Lung (tissue), 12 donors: ENCODE data around the gene CORO1A. TPM values are rescaled to one million over a fixed set of nuclear protein-coding genes. Genes with fewer than 3 reads are reported as not detected.

ENCODE experiments used
- ATAC-seq: fragments of 200-7000 bp; cut with Tn5 transposase; one replicate; pipeline ENCODE4 v1.9.1; 2020; ENCODE audit warnings: moderate number of reproducible peaks; ENCODE audit not compliant: insufficient read depth, low FRiP score
- DNase-seq, 3 donors: peaks; one replicate each; pipeline ENCODE4 v3.0.0-alpha.2; 2013 to 2017
- H3K27ac ChIP-seq, 2 donors: one replicate each; pipeline ENCODE4 v1.5.1; 2013; ENCODE audit warnings: mild to moderate bottlenecking in 2 of 2, moderate library complexity in 2 of 2, control low read depth in 1 of 2, inconsistent platforms in 1 of 2, low read depth in 1 of 2, low read length in 1 of 2
- H3K27me3 ChIP-seq, 3 donors: one replicate each; pipeline ENCODE4 v1.5.1; 2013; ENCODE audit warnings: low read length in 2 of 3; ENCODE audit not compliant: control insufficient read depth in 3 of 3, insufficient read depth in 3 of 3
- H3K36me3 ChIP-seq, 4 donors: one replicate each; pipeline ENCODE4 v1.5.1; 2013; ENCODE audit warnings: low read length in 4 of 4, mild to moderate bottlenecking in 1 of 4, moderate library complexity in 1 of 4; ENCODE audit not compliant: control insufficient read depth in 4 of 4, insufficient read depth in 4 of 4
- H3K4me1 ChIP-seq, 5 donors: one replicate each; pipeline ENCODE4 v1.5.1; 2013; ENCODE audit warnings: low read length in 5 of 5, mild to moderate bottlenecking in 2 of 5, moderate library complexity in 1 of 5; ENCODE audit not compliant: control insufficient read depth in 5 of 5, insufficient read depth in 5 of 5
- H3K4me3 ChIP-seq: one replicate; pipeline ENCODE4 v1.5.1; 2013; ENCODE audit warnings: mild to moderate bottlenecking, control low read depth, moderate library complexity
- H3K9ac ChIP-seq, 2 donors: one replicate each; pipeline ENCODE4 v1.5.1; 2013; ENCODE audit warnings: low read length in 2 of 2, control low read depth in 1 of 2; ENCODE audit not compliant: insufficient read depth in 1 of 2
- H3K9me3 ChIP-seq, 4 donors: one replicate each; pipeline ENCODE4 v1.5.1; 2013; ENCODE audit warnings: low read length in 3 of 4, mild to moderate bottlenecking in 1 of 4, moderate library complexity in 1 of 4; ENCODE audit not compliant: control insufficient read depth in 4 of 4, insufficient read depth in 3 of 4
- CTCF ChIP-seq: IDR thresholded peaks from 2 replicates; pipeline ENCODE4 v1.5.1; 2012; ENCODE audit warnings: mild to moderate bottlenecking; ENCODE audit errors: control extremely low read depth, extremely low read depth
- WGBS, 2 donors: extraction: QIAGEN DNeasy Blood & Tissue Kit; methylation state at CpG; one replicate each; pipeline ENCODE4 v1.1.7; 2013; 5-methylcytosine and 5-hydroxymethylcytosine counted together
- polyA plus RNA-seq, 2 donors: library from polyadenylated mRNA; stranded (reverse); fragments of 200-250 nt; gene quantifications; one replicate each; pipeline ENCODE4 v1.2.1, GENCODE V29; 2013
- total RNA-seq, 2 donors: library from RNA; depleted of rRNA in 1 of 2; stranded (reverse); fragments of >200 nt in 1 of 2; gene quantifications; one replicate each; pipeline ENCODE4 v1.2.1, GENCODE V29; 2014 to 2021
- donor health status: control.
- donor health status: control.
- donor health status: Bipolar disorder and iron deficiency.
- donor health status: healthy.
- donor health status: DM: yes; HTN: yes; CAD: no.

The CORO1A gene
- total and polyA plus RNA-seq, 4 donors: 41.8 to 419 (median 95.5) TPM

DNA sequence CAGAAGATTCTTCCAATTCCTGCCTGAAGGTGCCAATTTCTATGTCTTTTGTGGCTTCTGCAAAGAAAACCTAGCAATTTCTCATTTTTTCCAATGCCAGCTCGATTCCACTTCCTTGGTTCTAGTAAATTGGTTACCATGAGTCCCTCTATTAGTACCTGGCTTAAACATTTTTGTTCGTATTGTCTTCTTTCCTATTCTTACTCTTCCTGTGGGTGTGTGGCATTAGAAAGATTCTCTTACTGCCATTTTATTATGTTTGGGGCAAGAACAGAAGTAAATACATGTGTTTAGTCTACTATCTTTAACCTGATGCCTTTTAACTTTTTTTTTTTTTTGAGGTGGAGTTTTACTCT lies 40.1 kb upstream of the CORO1A start:
- Histone ChIP-seq H3K27me3 (no peaks in the 10 kb centered on the region), H3K9ac (no peak overlapping the region), H3K27ac (no peak overlapping the region), H3K36me3 (no peaks in the 10 kb centered on the region), H3K4me1 (no peaks in the 10 kb centered on the region), H3K9me3 (no peaks in the 10 kb centered on the region), H3K4me3 (no peak overlapping the region)
- no peak for DNase-seq
- no peak for ATAC-seq
- TF ChIP-seq CTCF: no peak
- 69 to 75% methylated on average over 2 of the region's 2 CpGs for WGBS, 2 donors

- no peak overlapping the region for H3K27ac ChIP-seq
- TF ChIP-seq CTCF: no peak
- H3K4me3 ChIP-seq: no peak overlapping the region
- no peaks in the 10 kb centered on the region for H3K27me3 ChIP-seq
- no peaks in the 10 kb centered on the region for H3K36me3 ChIP-seq
- DNase-seq (no peak), ATAC-seq (no peak)
- H3K9ac ChIP-seq: no peak overlapping the region
- H3K4me1 ChIP-seq: no peaks in the 10 kb centered on the region
- no peaks in the 10 kb centered on the region for H3K9me3 ChIP-seq
Observed at GRCh38 chr16:30144017-30144416, 39.4 kb upstream of the CORO1A start.

DNA sequence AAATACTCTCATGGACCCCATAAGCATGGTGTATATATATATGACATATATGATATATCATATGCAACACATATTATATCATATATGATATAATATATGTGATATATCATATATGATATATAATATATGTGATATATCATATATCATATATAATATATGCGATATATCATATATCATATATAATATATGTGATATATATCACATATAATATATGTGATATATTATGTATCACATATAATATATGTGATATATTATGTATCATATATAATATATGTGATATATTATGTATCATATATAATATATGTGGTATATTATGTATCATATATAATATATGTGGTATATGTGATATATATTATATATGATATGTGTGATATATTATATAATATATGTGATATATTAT lies 38.5 kb upstream of the CORO1A start:
- H3K36me3 ChIP-seq: no peaks in the 10 kb centered on the region
- DNase-seq (no peak), ATAC-seq (no peak)
- H3K4me1 ChIP-seq: no peaks in the 10 kb centered on the region
- no peaks in the 10 kb centered on the region for H3K27me3 ChIP-seq
- H3K9me3 ChIP-seq: no peaks in the 10 kb centered on the region
- H3K9ac ChIP-seq: no peak overlapping the region
- H3K27ac ChIP-seq: no peak overlapping the region
- TF ChIP-seq CTCF: no peak
- WGBS, 2 donors: 49 to 93% methylated on average over 1 of the region's 1 CpG
- H3K4me3 ChIP-seq: no peak overlapping the region

DNA sequence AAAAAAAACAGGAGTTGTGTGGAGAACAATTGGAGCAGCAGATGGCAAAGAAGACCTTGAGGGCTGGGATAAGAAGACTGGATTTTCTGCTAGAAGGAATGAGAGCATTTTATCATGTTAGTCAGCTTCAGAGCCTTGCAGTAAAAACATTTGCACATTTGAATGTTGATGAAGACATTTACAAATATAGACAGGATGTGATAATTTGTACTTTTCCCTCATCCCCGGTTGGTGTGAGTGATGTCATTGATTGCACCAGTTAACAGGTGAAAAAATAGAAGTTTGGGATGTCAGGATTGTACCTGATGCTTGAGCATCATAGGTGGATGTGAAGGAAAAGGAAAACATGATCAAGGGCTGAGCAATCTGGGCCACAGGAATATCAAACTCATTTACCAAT lies 37.7 kb upstream of the CORO1A start:
- no peak overlapping the region for H3K9ac ChIP-seq
- H3K27ac ChIP-seq: no peak overlapping the region
- DNase-seq (no peak), ATAC-seq (no peak)
- no peak overlapping the region for H3K4me3 ChIP-seq
- TF ChIP-seq CTCF: no peak
- 37 to 52% methylated on average over 1 of the region's 1 CpG for WGBS, 2 donors
- no peaks in the 10 kb centered on the region for H3K4me1 ChIP-seq
- H3K27me3 ChIP-seq: no peaks in the 10 kb centered on the region
- H3K9me3 ChIP-seq: no peaks in the 10 kb centered on the region
- no peaks in the 10 kb centered on the region for H3K36me3 ChIP-seq
